Peyer's patch (tissue), 4 donors: ENCODE results near the gene MET. TPM values are rescaled to one million over a fixed set of nuclear protein-coding genes. Genes with fewer than 3 reads are reported as not detected.
"Not testable (repeated sequence)": the region's sequence is repeated elsewhere in the genome, so short reads cannot be mapped to it uniquely, and the experiment has no call there.

ENCODE experiments used
- DNase-seq, 3 donors: peaks; one replicate each; pipeline ENCODE4 v3.0.0-alpha.2; 2017 to 2019
- H3K27ac ChIP-seq, 4 donors: fragments of 200-600 bp; sonication (generic); one replicate each; pipeline ENCODE4 v1.5.1; 2016 to 2019
- H3K27me3 ChIP-seq, 2 donors: fragments of 200-600 bp; sonication (generic); one replicate each; pipeline ENCODE4 v1.5.1; 2019
- H3K36me3 ChIP-seq, 3 donors: fragments of 200-600 bp; sonication (generic); one replicate each; pipeline ENCODE4 v1.5.1; 2016 to 2019
- H3K4me1 ChIP-seq, 4 donors: fragments of 200-600 bp; sonication (generic); one replicate each; pipeline ENCODE4 v1.5.1; 2016 to 2019
- H3K4me3 ChIP-seq, 4 donors: fragments of 200-600 bp; sonication (generic); 1 replicate in 3 of 4; 2 replicates in 1 of 4; pipeline ENCODE4 v1.5.1; 2016 to 2019; ENCODE audit warnings: mild to moderate bottlenecking in 1 of 4
- H3K9me3 ChIP-seq, 4 donors: fragments of 200-600 bp; sonication (generic); one replicate each; pipeline ENCODE4 v1.5.1; 2016 to 2019; ENCODE audit warnings: mild to moderate bottlenecking in 1 of 4
- CTCF ChIP-seq, 6 experiments: fragments of 450-650 bp in 4 of 6; fragments of 200-600 bp in 2 of 6; sonication (generic) in 1 of 6; IDR thresholded peaks; one replicate each; pipeline ENCODE4 v1.5.1; 2017 to 2019; ENCODE audit warnings: antibody characterized with exemption in 6 of 6, mild to moderate bottlenecking in 3 of 6, moderate library complexity in 1 of 6
- POLR2A ChIP-seq, 2 donors: fragments of 450-650 bp; IDR thresholded peaks; one replicate each; pipeline ENCODE4 v1.5.1; 2017; ENCODE audit warnings: antibody characterized with exemption in 2 of 2, mild to moderate bottlenecking in 2 of 2, moderate library complexity in 2 of 2
- total RNA-seq, 4 donors: library from RNA; depleted of rRNA; stranded (reverse); fragments of >200 nt; gene quantifications; one replicate each; pipeline ENCODE4 v1.1.0, GENCODE V29; 2016

MET gene
- total RNA-seq, 4 donors from 2014 or later = 2.5 to 34.0 (median 23.6) TPM

- Histone ChIP-seq H3K4me1 (no peaks in the 10 kb centered on the region), H3K27ac (no peak overlapping the region)
- DNase-seq = no peak
These were observed 18.4 kb upstream of the MET start for GRCh38 chr7:116653646-116654045.

GRCh38 chr7:116659248-116659647, 12.7 kb upstream of the MET start:
- H3K4me1 ChIP-seq, H3K36me3 ChIP-seq, DNase-seq, H3K4me3 ChIP-seq, H3K27ac ChIP-seq, H3K27me3 ChIP-seq, H3K9me3 ChIP-seq: not testable (repeated sequence)

More at GRCh38 chr7:116653646-116654045, 18.4 kb upstream of the MET start:
- no peak overlapping the region for H3K4me3 ChIP-seq
- no peaks in the 10 kb centered on the region for H3K27me3 ChIP-seq
- no peaks in the 10 kb centered on the region for H3K9me3 ChIP-seq
- no peaks in the 10 kb centered on the region for H3K36me3 ChIP-seq
- TF ChIP-seq POLR2A (IDR thresholded peaks at IDR 0.05) (no peak), CTCF (IDR thresholded peaks at IDR 0.05) (no peak)

GRCh38 chr7:116661865-116662264, 10.1 kb upstream of the MET start:
- no peak for DNase-seq
- no peaks in the 10 kb centered on the region for H3K36me3 ChIP-seq
- TF ChIP-seq CTCF (IDR thresholded peaks at IDR 0.05) (no peak), POLR2A (IDR thresholded peaks at IDR 0.05) (no peak)
- no peak overlapping the region for H3K4me3 ChIP-seq
- no peak overlapping the region for H3K27ac ChIP-seq
- H3K9me3 ChIP-seq = no peaks in the 10 kb centered on the region
- H3K4me1 ChIP-seq = no peaks in the 10 kb centered on the region
- no peaks in the 10 kb centered on the region for H3K27me3 ChIP-seq

- Histone ChIP-seq H3K27ac (no peak overlapping the region), H3K36me3 (no peaks in the 10 kb centered on the region), H3K9me3 (no peaks in the 10 kb centered on the region), H3K27me3 (no peaks in the 10 kb centered on the region), H3K4me3 (no peak overlapping the region), H3K4me1 (no peaks in the 10 kb centered on the region)
- DNase-seq = no peak
- TF ChIP-seq CTCF (IDR thresholded peaks at IDR 0.05) (no peak), POLR2A (IDR thresholded peaks at IDR 0.05) (no peak)
These were observed 8.3 kb upstream of the MET start for GRCh38 chr7:116663744-116664143.

- Histone ChIP-seq H3K9me3 (no peaks in the 10 kb centered on the region), H3K27me3 (no peaks in the 10 kb centered on the region), H3K4me1 (no peaks in the 10 kb centered on the region), H3K27ac (no peak overlapping the region), H3K36me3 (no peaks in the 10 kb centered on the region), H3K4me3 (no peak overlapping the region)
- no peak for TF ChIP-seq CTCF (IDR thresholded peaks at IDR 0.05)
- TF ChIP-seq POLR2A (IDR thresholded peaks at IDR 0.05) = no peak
- no peak for DNase-seq
These were observed 6.5 kb upstream of the MET start for GRCh38 chr7:116665332-116665996.

GRCh38 chr7:116669769-116670168, 2.2 kb upstream of the MET start:
- no peaks in the 10 kb centered on the region for H3K27me3 ChIP-seq
- H3K4me1 ChIP-seq = peaks cover 0 to 9% (median 0%) of the 10 kb centered on the region in 4 donors
- no peak for TF ChIP-seq POLR2A (IDR thresholded peaks at IDR 0.05)
- TF ChIP-seq CTCF (IDR thresholded peaks at IDR 0.05) = no peak
- H3K36me3 ChIP-seq = no peaks in the 10 kb centered on the region
- no peak overlapping the region for H3K27ac ChIP-seq
- no peaks in the 10 kb centered on the region for H3K9me3 ChIP-seq
- H3K4me3 ChIP-seq = no peak overlapping the region
- DNase-seq = no peak
